Ramos (cell line): ENCODE measurements around the gene NFE2L2.
"Not testable (repeated sequence)": the region's sequence is repeated elsewhere in the genome, so short reads cannot be mapped to it uniquely, and the experiment has no call there.

Source experiments
- in situ Hi-C: fragments of 300-500 bp; cut with MboI; formaldehyde crosslinking; loops from one replicate; pipeline ENCODE4 v1.14.3; 2022; ENCODE audit warnings: low sequenced_read_pairs; ENCODE audit not compliant: unreplicated experiment

Gene NFE2L2

GRCh38 chr2:177260379-177260778 is 4.1 kb downstream of the NFE2L2 start:
- in situ Hi-C loops = no loop called here

GRCh38 chr2:177258059-177258458 is 6.5 kb downstream of the NFE2L2 start:
- in situ Hi-C loops = no loop called here

- in situ Hi-C loops = no loop called here
These were observed 7.1 kb downstream of the NFE2L2 start for GRCh38 chr2:177257471-177257870.

- in situ Hi-C loops = no loop called here
These were observed 7.8 kb downstream of the NFE2L2 start for GRCh38 chr2:177256695-177257094.

- in situ Hi-C loops = no loop called here
These were observed 8.5 kb downstream of the NFE2L2 start for GRCh38 chr2:177256026-177256425.

GRCh38 chr2:177255227-177255601 is 9.3 kb downstream of the NFE2L2 start:
- in situ Hi-C loops = no loop called here

- in situ Hi-C loops = no loop called here
These were observed 9.9 kb downstream of the NFE2L2 start for GRCh38 chr2:177254433-177255226.

- in situ Hi-C loops = no loop called here
These were observed 10.8 kb downstream of the NFE2L2 start for GRCh38 chr2:177253704-177254103.

GRCh38 chr2:177252808-177253531 is 11.6 kb downstream of the NFE2L2 start:
- in situ Hi-C loops = no loop called here

GRCh38 chr2:177251165-177251542 is 13.4 kb downstream of the NFE2L2 start:
- in situ Hi-C loops = no loop called here

GRCh38 chr2:177250461-177250860 is 14.1 kb downstream of the NFE2L2 start:
- in situ Hi-C loops = no loop called here

GRCh38 chr2:177249038-177249437 is 15.5 kb downstream of the NFE2L2 start:
- in situ Hi-C loops = no loop called here

- in situ Hi-C loops = no loop called here
These were observed 16.7 kb downstream of the NFE2L2 start for GRCh38 chr2:177247693-177248262.

- in situ Hi-C loops = not testable (repeated sequence)
These were observed 17.9 kb downstream of the NFE2L2 start for GRCh38 chr2:177246523-177247030.

GRCh38 chr2:177246000-177246399 is 18.5 kb downstream of the NFE2L2 start:
- in situ Hi-C loops = no loop called here

- in situ Hi-C loops = no loop called here
These were observed 19.5 kb downstream of the NFE2L2 start for GRCh38 chr2:177245010-177245422.

GRCh38 chr2:177244244-177244771 is 20.2 kb downstream of the NFE2L2 start:
- in situ Hi-C loops = no loop called here

GRCh38 chr2:177243476-177243875 is 21.1 kb downstream of the NFE2L2 start:
- in situ Hi-C loops = no loop called here

- in situ Hi-C loops = no loop called here
These were observed 21.5 kb downstream of the NFE2L2 start for GRCh38 chr2:177243073-177243472.

- in situ Hi-C loops = no loop called here
These were observed 22.2 kb downstream of the NFE2L2 start for GRCh38 chr2:177242121-177242987.
